ENCODE results near the gene ZG16B. TPM values are rescaled to one million over a fixed set of nuclear protein-coding genes. Genes with fewer than 3 reads are reported as not detected.

Gene ZG16B
- total RNA-seq, 6 donors from 2014 or later = 0.69 to 2.0 (median 1.2) TPM; not detected in 3

DNA sequence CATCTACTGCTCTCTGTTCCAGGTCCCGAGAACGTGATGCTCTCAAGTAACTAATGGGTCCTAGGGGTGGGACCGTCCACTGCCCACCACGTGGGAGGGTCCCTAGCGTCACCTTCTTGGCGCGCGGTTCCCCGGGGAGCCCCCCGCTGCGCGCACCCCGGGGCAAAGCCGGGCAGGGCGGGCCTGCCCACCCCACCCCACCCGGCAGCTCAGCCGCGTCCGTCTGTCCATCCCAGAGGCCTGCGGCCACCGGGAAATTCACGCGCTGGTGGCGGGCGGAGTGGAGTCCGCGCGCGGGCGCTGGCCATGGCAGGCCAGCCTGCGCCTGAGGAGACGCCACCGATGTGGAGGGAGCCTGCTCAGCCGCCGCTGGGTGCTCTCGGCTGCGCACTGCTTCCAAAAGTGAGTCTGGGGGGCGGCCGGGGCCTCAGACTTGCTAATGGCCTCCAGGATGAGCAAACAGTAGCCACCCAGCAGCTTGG, 31.3 kb upstream of the ZG16B start:
- 89% methylated on average over 28 of the region's 39 CpGs; no CpG with 5 or more reads in 1 of the 2 donors for WGBS, 2 donors

DNA sequence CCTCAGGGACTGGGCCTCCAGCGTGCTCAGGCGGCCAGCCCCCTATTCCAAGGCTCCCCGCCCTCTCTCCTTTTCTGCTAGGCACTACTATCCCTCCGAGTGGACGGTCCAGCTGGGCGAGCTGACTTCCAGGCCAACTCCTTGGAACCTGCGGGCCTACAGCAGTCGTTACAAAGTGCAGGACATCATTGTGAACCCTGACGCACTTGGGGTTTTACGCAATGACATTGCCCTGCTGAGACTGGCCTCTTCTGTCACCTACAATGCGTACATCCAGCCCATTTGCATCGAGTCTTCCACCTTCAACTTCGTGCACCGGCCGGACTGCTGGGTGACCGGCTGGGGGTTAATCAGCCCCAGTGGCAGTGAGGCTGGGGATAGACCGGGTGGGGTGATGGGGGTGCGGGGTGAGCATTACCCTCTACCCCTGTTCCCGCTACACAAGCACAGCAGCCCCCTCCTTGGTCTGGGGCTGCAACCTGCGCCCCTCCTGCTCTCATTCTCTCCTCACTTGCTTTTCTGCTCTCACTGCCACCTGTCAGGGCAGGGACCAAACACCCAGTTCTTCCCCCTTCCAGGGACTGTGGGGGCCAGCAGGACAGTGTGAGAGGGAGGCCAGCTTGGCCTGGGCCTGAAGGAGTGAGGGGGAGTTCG, 30.8 kb upstream of the ZG16B start:
- DNase-seq = no peak
- Histone ChIP-seq H3K9me3 (peaks cover 6 to 7% (median 6%) of the 10 kb centered on the region in 4 donors), H3K27me3 (no peaks in the 10 kb centered on the region), H3K4me3 (no peak overlapping the region), H3K27ac (peak overlapping the region in 3 of 4 donors; percentile 37 to 68 (median 68)), H3K4me1 (peaks cover 0 to 9% (median 3%) of the 10 kb centered on the region in 4 donors), H3K36me3 (no peaks in the 10 kb centered on the region)
- no peak for TF ChIP-seq POLR2AphosphoS5 (IDR thresholded peaks at IDR 0.05)
- TF ChIP-seq POLR2A (IDR thresholded peaks at IDR 0.05) = no peak
- TF ChIP-seq, protein P1, sequence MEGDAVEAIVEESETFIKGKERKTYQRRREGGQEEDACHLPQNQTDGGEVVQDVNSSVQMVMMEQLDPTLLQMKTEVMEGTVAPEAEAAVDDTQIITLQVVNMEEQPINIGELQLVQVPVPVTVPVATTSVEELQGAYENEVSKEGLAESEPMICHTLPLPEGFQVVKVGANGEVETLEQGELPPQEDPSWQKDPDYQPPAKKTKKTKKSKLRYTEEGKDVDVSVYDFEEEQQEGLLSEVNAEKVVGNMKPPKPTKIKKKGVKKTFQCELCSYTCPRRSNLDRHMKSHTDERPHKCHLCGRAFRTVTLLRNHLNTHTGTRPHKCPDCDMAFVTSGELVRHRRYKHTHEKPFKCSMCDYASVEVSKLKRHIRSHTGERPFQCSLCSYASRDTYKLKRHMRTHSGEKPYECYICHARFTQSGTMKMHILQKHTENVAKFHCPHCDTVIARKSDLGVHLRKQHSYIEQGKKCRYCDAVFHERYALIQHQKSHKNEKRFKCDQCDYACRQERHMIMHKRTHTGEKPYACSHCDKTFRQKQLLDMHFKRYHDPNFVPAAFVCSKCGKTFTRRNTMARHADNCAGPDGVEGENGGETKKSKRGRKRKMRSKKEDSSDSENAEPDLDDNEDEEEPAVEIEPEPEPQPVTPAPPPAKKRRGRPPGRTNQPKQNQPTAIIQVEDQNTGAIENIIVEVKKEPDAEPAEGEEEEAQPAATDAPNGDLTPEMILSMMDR (IDR thresholded peaks at IDR 0.05) = no peak
- TF ChIP-seq EP300 (IDR thresholded peaks at IDR 0.05) = no peak
- peak; percentile 8 to 74 for ATAC-seq (ENCODE audit: low FRiP score in 2 of 2)
- whole genome bisulfite sequencing, 2 donors = 76 to 80% methylated on average over 16 to 21 of the region's 21 CpGs

More for the DNA sequence above, 31.3 kb upstream of the ZG16B start:
- Histone ChIP-seq H3K27ac (peak overlapping the region in 2 of 4 donors; percentile 68), H3K9me3 (peaks cover under 1 to 2% (median 1%) of the 10 kb centered on the region in 4 donors), H3K36me3 (no peaks in the 10 kb centered on the region), H3K4me3 (no peak overlapping the region), H3K27me3 (no peaks in the 10 kb centered on the region), H3K4me1 (peaks cover 0 to 9% (median 3%) of the 10 kb centered on the region in 4 donors)
- TF ChIP-seq POLR2A (IDR thresholded peaks at IDR 0.05) = no peak
- no peak for TF ChIP-seq POLR2AphosphoS5 (IDR thresholded peaks at IDR 0.05)
- TF ChIP-seq EP300 (IDR thresholded peaks at IDR 0.05) = no peak
- TF ChIP-seq, protein P1 (IDR thresholded peaks at IDR 0.05) = no peak
- DNase-seq (no peak), ATAC-seq (ENCODE audit: low FRiP score in 2 of 2) (no peak)

DNA sequence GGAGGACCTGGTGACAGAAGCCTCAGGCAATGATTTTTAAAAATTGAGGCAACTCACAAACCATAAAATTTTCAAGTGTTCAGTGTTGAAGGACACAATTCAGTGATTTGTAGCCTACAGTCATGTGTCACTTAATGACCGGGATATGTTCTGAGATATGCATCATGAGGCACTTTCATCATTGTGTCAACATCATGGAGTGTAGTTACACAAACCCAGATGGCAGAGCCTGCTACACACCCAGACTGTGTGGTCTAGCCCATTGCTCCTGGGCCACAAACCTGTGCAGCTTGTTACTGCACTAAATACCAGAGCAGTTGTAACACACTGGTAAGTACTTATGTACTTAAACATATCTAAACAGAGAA, 30.3 kb upstream of the ZG16B start:
- WGBS, 2 donors = 24 to 73% methylated on average over 1 of the region's 1 CpG
- peak; percentile 62 to 94 for ATAC-seq (ENCODE audit: low FRiP score in 2 of 2)

DNA sequence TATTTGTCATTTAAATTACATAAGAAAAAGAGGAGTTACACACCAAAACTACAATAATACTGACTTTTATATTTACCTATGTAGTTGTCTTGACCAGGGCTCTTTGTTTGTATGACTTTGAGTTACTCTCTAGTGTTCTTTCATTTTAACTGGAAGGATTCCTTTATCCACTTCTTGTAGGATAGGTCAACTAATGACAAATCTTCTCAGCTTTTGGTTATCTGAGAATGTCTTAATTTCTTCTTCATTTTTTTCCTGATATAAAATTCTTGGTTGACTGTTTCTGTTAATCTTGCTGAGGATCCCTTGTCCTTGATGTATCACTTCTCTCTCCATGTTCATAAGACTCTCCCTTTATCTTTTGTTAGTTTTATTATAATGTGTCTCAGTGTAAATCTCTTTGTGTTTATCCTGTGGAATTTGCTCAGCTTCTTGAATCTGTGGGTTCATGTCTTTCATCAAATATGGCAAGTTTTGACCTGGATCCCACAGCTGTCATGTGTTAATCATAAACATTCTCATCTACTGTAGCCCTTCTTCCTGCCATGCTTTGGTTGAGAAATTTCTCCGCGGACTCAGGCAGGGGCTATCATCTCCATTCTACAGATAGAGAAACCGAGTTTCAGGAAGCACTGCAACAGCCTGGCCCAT, 26.4 kb upstream of the ZG16B start:
- Histone ChIP-seq H3K9me3 (peaks cover 7 to 9% (median 8%) of the 10 kb centered on the region in 4 donors), H3K36me3 (no peaks in the 10 kb centered on the region), H3K4me3 (no peak overlapping the region), H3K4me1 (peaks cover 0 to 9% (median 3%) of the 10 kb centered on the region in 4 donors), H3K27me3 (no peaks in the 10 kb centered on the region), H3K27ac (no peak overlapping the region)
- ATAC-seq (ENCODE audit: low FRiP score in 2 of 2) (no peak), DNase-seq (no peak)
- TF ChIP-seq EP300 (IDR thresholded peaks at IDR 0.05) = no peak
- TF ChIP-seq POLR2A (IDR thresholded peaks at IDR 0.05) = no peak
- TF ChIP-seq, protein P1 (IDR thresholded peaks at IDR 0.05) = no peak
- TF ChIP-seq POLR2AphosphoS5 (IDR thresholded peaks at IDR 0.05) = no peak
- WGBS, 2 donors = 80 to 86% methylated on average over 3 of the region's 3 CpGs

More for the DNA sequence above, 30.3 kb upstream of the ZG16B start:
- peak overlapping the region in 3 of 4 donors; percentile 37 to 68 (median 68) for H3K27ac ChIP-seq
- no peaks in the 10 kb centered on the region for H3K36me3 ChIP-seq
- peaks cover 0 to 9% (median 3%) of the 10 kb centered on the region in 4 donors for H3K4me1 ChIP-seq
- no peak overlapping the region for H3K4me3 ChIP-seq
- peaks cover 7 to 9% (median 8%) of the 10 kb centered on the region in 4 donors for H3K9me3 ChIP-seq
- DNase-seq = peak in 1 of 2 donors; percentile 86
- TF ChIP-seq POLR2AphosphoS5 (IDR thresholded peaks at IDR 0.05) = peak; percentile 42 to 67
- TF ChIP-seq POLR2A (IDR thresholded peaks at IDR 0.05) = peak in 2 of 4 donors; percentile 22 to 25
- TF ChIP-seq, protein P1 (IDR thresholded peaks at IDR 0.05) = no peak
- peak in 1 of 4 donors; percentile 88 for TF ChIP-seq EP300 (IDR thresholded peaks at IDR 0.05)
- no peaks in the 10 kb centered on the region for H3K27me3 ChIP-seq

All from upper lobe of left lung (tissue), 6 donors.